Activated CD4-positive, CD25-positive, alpha-beta regulatory T cell (primary cell): ENCODE measurements around the gene TXNDC5.
"Not testable (repeated sequence)": the region's sequence is repeated elsewhere in the genome, so short reads cannot be mapped to it uniquely, and the experiment has no call there.

Source experiments
- DNase-seq, 4 experiments: peaks; one replicate each; lab custom pipeline; 2025; lab: John Stamatoyannopoulos, UW

The TXNDC5 gene

GRCh38 chr6:7914311-7914710 lies 3.7 kb upstream of the TXNDC5 start:
- no peak for DNase-seq

DNA sequence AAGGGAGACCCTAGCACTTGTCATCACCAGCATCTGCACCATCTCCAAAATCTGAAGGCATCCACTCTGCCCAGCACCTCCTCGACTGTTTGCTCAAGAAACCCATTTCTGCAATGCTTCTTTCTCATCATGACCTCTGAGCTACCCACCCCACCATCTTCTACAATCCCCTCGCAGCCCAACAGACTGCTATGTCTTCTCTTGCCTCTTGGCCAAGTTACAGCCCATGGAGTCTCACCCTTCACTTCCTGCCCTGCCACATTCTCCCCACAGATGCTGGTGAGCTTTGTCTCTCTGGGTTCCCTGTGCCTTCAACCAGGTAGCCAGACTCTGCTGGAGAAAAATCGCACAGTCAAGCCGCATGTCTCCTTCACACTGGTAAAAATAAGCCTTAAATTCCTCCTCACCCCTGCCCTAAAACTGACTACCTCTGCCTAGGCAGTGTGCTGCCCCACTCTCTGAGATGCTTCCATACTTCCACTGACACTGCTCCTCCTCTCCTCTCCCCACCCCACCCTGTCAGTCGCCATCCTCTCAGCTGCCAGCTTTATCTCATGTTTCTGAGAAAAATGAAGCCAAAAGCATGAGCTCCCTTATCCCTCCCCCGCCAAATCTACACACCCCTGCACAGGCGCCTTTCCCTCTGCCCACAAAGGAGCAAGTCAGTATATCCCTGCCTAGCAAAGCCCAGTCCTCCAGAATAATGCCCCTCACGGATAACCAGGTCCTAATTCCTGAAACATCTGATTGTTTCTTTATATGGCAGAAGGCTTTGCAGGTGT lies 2.3 kb upstream of the TXNDC5 start:
- DNase-seq = no peak

DNA sequence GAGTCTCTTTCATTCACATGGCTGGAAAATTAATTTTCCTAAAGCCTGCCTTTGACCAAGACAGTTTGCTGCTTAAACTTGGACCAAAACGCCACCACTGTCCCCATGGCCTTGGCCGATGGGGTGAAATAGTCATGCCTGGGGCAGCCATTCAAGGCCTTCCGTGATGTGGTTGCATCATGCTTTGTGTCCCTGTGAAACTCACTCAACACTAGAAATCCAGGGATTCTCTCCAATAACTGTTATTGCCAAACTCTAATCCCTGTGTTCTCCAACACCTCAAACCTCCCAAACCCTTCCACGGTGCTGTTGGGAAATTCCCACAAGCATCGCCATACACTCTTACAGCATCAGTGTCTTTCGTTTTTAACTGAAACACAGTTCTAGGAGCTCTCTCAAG lies 1.4 kb upstream of the TXNDC5 start:
- DNase-seq = no peak

- no peak for DNase-seq
These were observed 747 bp upstream of the TXNDC5 start for GRCh38 chr6:7911345-7911725.

GRCh38 chr6:7910298-7910653 lies 312 bp downstream of the TXNDC5 start:
- no peak for DNase-seq

GRCh38 chr6:7909323-7910276 lies 988 bp downstream of the TXNDC5 start:
- no peak for DNase-seq

DNA sequence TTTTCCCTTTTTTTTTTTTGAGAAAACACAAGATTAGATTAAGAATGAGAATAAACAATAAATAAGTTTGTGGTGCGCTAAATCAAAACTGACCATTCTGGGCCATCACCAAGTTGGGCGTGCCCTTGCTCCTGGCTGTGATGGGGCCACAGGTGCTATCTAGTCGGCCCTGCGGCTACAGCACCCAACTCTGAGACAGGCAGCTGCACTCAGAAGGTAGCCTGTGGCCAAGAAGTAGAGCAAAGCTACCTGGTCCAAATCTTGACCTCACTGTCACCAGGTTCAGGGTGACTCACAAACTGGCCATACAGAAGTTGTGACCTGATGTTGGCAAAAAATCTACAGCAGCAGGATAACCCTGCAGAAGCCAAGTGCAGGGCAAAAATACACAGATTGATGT lies 3.4 kb downstream of the TXNDC5 start:
- DNase-seq = no peak

DNA sequence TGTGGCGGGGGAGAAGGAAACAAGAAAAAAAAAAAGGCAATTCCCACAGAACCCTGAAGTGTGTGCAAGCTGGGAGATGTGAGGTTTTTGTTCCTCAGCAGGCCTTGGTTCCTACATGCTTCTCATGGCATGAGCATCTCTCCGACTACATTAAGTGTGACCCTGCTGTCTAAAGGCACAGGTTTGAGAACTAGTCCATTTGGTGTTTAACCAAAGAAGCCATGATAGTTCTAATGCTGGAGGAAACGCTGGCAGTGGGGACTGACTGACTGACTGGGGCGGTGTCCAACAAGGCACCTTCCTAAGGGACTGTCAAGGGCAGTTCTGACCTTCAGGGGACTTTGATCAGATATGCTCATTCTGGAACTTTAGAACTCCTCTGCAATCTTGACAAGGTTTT lies 3.8 kb downstream of the TXNDC5 start:
- no peak for DNase-seq

- DNase-seq = no peak
These were observed 5.2 kb downstream of the TXNDC5 start for GRCh38 chr6:7905416-7905815.

GRCh38 chr6:7904654-7905319 lies 5.8 kb downstream of the TXNDC5 start:
- no peak for DNase-seq

DNA sequence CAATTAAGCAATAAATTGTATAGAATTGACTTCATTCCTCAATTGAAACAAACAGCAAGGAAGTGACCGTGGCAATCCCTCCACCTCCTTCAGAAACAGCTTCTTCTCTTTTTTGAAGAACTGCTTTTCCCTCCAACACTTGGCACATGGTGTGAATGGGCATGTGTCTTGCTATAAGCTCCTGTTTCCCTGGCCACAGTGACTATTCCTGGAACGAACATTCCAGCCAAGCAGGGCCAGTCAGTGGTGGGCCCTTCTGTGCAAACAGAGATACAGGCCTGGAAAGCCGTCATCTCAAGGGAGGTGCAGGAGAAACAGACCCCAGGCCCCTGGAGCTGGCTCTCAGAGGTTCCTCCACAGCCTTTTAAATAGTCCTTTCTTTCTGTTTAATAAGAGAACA lies 6.9 kb downstream of the TXNDC5 start:
- no peak for DNase-seq

DNA sequence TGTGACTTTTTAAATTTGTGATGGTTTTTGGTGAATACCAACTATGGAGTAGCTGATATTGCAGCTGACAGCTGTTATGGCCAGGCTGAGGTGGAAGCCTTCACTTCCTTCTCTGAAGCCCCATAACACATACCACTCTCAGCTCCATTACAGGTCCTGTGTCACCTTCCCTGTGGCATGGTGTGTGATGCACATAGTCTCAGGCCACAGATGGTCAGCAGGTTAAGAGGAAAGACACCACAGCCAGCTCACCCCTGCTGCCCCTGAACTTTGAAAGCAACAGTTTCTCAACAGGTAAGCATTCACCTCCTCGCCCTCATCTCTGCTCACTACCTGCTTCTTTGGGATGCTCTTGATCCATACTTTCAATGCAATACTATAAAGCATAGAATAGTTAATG lies 7.7 kb downstream of the TXNDC5 start:
- no peak for DNase-seq

- no peak for DNase-seq
These were observed 8.4 kb downstream of the TXNDC5 start for GRCh38 chr6:7902221-7902620.

- DNase-seq = no peak
These were observed 8.8 kb downstream of the TXNDC5 start for GRCh38 chr6:7901780-7902179.

GRCh38 chr6:7901056-7901455 lies 9.5 kb downstream of the TXNDC5 start:
- no peak for DNase-seq

DNA sequence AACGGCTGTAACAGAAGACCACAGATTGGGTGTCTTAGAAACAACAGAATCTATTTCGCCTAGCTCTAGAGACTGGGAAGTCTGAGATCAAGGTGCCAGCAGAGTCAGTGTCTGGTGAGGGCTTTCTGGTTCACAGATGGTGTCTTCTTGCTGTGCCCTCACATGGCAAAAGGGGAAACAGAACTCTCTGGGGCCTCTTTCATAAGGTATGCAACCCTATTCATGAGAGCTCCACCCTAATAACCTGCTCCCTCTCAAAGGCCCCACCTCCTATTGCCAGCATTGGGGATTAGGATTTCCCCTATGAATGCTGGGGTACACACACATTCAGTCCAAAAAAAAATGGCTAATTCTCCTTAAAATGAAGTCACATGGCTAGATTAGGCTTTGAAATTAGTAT lies 10.0 kb downstream of the TXNDC5 start:
- DNase-seq = no peak

DNA sequence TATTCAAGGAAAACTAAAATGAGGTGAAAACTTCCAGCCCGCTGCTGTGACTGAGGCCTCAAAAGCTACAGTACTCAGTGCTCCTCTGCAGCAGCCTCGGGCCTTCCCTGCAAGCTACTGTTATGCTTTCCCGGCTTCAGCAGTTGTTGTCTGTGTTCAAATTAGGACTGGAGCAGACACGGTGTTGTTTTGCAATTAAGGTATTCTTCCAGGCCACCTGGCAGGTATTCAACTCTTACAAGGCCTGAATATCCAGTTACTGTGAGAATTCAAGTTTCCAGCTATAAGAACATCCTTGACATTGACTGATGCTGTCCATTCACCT lies 10.7 kb downstream of the TXNDC5 start:
- no peak for DNase-seq

DNA sequence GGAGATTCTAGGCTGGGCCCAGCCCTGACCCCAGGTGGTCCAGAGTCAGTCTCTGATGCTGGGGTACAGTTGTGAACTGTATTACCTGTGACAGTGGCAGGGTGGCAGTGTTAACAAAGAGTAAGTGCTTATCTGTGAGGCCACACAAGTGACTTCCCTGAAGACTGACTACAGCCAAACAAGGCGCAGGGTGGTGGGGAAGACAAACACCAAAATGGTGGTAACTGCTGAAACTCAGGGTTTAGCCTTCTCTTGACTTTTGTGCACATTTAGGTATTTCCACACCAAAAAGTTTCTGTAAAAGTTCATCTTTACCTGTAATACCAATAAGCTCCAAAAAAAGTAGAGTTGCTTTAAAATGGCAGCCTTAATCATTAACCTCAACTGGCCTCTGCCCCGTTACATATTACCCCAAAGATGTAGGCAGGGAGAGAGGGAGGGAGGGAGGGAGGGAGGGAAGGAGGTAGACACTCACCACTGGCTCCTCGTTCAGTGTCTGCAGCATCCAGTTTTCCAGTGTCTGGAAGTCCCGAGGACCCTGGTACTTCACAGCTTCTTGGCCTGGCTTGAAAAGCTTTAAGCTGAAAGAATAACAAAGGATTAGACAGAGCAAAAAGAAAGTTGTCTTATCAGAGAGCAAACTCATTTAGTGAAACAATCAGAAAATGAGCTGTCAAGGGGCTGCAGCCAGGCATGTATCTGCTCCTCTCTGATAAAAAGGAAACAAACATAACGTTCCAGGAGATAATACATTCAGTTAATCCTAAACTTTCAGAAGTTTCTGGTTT lies 11.3 kb downstream of the TXNDC5 start:
- DNase-seq = no peak

DNA sequence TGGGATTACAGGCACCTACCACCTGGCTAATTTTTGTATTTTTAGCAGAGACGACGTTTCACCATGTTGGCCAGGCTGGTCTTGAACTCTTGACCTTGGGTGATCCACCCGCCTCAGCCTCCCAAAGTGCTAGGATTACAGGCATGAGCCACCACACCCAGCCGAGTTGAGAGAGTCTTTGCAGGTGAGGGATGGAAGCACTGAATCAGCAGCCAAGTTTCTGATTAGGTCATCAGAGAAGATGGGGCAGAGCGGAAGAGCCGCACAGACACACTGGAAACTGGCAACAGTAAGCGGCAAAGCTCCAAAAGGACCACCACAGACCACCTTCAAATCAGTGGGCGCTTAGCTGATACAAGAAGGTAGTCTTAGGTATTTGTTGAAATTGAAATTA lies 12.4 kb downstream of the TXNDC5 start:
- not testable (repeated sequence) for DNase-seq

- DNase-seq = no peak
These were observed 13.0 kb downstream of the TXNDC5 start for GRCh38 chr6:7897461-7898192.

DNA sequence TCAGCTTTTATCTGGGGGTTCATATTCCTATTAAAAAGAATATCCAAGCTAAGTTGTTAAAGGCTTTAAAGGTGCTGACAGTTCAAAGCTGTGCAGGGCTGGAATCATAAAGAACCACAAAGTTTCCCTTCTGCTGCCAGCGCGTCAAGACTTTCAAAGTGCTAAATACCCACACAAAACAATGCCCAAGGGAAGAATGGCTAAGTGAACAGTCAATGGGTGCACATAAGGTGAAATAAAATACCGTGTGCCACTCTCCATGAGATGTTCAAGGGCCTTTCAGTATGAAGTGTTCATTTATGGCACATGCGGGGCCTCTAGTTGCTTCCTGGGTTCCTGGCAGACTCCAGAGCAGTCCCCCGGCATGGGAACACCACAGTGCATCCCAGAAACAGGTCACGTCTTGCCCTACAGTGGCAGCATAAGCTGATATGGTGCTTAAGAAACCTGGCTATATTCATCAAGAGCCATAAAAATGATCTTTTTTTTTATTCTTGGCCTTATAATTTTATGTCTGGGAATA lies 14.1 kb downstream of the TXNDC5 start:
- DNase-seq = no peak
